OCI-LY3 (cell line): ENCODE measurements around the gene PER1.

Source experiments
- CTCF ChIP-seq: fragments of 200-600, 300-600 bp; sonication (generic); IDR thresholded peaks from 2 replicates; pipeline ENCODE4 v1.5.1; 2014; ENCODE audit warnings: antibody characterized with exemption, low read length, low read depth
- EZH2phosphoT487 ChIP-seq: fragments of 200-600 bp; shearing (Covaris generic); IDR thresholded peaks from 2 replicates; pipeline ENCODE4 v1.6.1; 2018; ENCODE audit warnings: antibody characterized with exemption, mixed run types, low read depth

- TF ChIP-seq CTCF: no peak
- TF ChIP-seq EZH2phosphoT487: no peak
Measured at GRCh38 chr17:8145811-8146210, 6.4 kb downstream of the PER1 start.
